Dendritic cell treated with granulocyte-macrophage colony-stimulating factor and Interleukin-4, amounts not matched to agents 40 ng/mL and 50 ng/mL, for 4 days (primary cell): Measurements from ENCODE around the gene LAMA5.

Experiments
- H3K27ac Mint-ChIP-seq: one replicate; pipeline ENCODE4 v1.8.0; 2022; ENCODE audit warnings: mild to moderate bottlenecking, mixed read lengths
- H3K27me3 Mint-ChIP-seq: one replicate; pipeline ENCODE4 v1.8.0; 2022; ENCODE audit warnings: mild to moderate bottlenecking, mixed read lengths
- H3K36me3 Mint-ChIP-seq: one replicate; pipeline ENCODE4 v1.8.0; 2022; ENCODE audit warnings: low read depth, mixed read lengths
- H3K4me1 Mint-ChIP-seq: one replicate; pipeline ENCODE4 v1.8.0; 2022; ENCODE audit warnings: low read depth, mixed read lengths
- H3K4me3 Mint-ChIP-seq: one replicate; pipeline ENCODE4 v1.8.0; 2022; ENCODE audit warnings: mild to moderate bottlenecking, moderate library complexity, mixed read lengths
- H3K9me3 Mint-ChIP-seq: one replicate; pipeline ENCODE4 v1.8.0; 2022; ENCODE audit warnings: mixed read lengths
- intact Hi-C: fragments of 100-400 bp; cut with micrococcal nuclease; formaldehyde crosslinking; loops from one replicate; pipeline ENCODE4 v1.15.0; 2022

LAMA5 gene

DNA sequence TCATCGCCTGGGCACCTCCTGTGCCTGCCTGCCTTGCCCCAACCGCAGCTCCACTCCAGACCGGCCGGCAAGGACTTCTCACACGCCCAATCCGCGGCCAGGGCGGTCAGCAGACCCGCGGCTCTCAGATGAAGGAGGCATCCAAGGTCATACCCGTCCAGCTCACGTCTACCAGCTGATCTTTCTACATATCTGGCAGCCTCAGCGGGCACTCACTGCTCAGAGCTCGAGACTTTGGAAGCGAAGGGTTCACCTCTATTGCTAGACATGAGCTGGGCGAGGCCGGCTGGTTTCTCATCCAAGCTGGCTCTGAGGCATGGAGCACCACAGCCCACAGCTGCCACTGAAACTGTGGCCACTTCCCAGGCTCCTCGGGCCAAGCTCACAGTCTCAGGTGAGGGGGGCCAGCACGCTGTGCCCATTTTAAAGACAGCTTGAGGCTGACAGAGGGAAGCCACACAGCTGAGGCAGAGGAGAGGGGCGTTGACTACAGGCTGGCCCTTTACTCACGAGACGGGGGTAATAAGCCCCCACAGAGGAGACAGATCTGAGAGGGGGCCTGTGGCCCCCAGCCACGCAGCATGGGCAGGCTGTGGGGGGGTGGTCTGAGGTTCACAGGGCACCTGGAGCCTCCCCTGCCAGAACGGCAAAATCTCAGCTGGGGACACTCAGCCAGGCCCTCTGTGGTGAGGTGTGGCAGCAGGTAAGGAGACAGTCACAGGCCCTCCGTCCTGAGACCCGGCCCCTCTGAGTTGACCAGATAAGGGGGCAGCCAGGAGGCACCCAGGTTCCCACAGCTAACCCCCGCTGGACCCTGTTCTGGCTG is 2.0 kb downstream of the LAMA5 start:
- intact Hi-C loops: no loop called here
- H3K27ac Mint-ChIP-seq: no peak overlapping the region
- H3K4me1 Mint-ChIP-seq: peaks cover 20% of the 10 kb centered on the region
- peaks cover 60% of the 10 kb centered on the region for H3K27me3 Mint-ChIP-seq
- H3K4me3 Mint-ChIP-seq: no peak overlapping the region
- no peaks in the 10 kb centered on the region for H3K36me3 Mint-ChIP-seq
- no peaks in the 10 kb centered on the region for H3K9me3 Mint-ChIP-seq

DNA sequence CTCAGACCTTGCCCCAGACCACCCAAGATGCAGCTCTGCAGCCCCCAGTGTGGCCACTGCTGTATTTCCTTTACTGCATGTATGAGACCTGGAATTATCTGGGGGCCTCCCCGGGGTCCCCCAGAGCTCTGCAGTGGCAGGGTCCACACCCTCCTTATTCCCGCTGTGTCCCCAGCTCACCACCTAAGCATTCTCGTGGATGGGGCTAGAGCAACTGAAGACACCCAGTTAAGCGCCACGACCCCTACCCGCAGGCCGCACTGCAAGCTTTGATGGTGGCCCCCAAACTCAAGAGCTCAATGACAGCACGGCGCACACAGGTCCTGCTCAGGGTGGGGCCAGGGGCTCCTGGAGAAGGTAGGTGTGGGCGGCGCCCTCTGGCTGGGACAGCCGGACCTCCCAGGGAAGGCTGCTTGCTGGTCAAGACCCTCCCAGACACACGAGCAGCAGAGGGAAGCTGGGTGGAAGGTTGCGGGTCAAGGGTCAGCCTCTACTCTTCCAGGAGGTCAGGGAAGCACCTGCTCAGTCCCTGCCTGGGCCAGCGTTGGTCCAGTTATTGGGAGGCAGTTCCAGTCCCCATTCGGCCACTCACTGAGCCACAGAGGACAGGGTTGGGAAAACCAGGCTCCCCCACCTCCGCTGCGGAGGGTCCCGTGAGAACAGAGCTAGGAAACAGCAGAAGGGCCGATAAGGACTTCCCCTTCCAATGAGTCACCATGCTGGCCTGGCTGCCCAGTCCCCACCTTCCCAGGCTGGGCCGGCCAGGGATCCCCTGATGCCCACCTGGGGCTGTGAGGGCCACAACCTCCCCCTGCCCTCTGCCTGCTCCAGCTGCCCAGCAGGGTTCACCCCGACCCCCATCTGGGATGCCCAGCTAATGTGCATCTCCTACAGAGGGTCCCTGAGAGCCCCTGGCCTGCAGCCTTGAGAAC is 2.9 kb downstream of the LAMA5 start:
- H3K9me3 Mint-ChIP-seq: no peaks in the 10 kb centered on the region
- H3K27me3 Mint-ChIP-seq: peaks cover 50% of the 10 kb centered on the region
- peaks cover 19% of the 10 kb centered on the region for H3K4me1 Mint-ChIP-seq
- no peak overlapping the region for H3K4me3 Mint-ChIP-seq
- H3K36me3 Mint-ChIP-seq: no peaks in the 10 kb centered on the region
- no peak overlapping the region for H3K27ac Mint-ChIP-seq
- intact Hi-C loops: no loop called here

DNA sequence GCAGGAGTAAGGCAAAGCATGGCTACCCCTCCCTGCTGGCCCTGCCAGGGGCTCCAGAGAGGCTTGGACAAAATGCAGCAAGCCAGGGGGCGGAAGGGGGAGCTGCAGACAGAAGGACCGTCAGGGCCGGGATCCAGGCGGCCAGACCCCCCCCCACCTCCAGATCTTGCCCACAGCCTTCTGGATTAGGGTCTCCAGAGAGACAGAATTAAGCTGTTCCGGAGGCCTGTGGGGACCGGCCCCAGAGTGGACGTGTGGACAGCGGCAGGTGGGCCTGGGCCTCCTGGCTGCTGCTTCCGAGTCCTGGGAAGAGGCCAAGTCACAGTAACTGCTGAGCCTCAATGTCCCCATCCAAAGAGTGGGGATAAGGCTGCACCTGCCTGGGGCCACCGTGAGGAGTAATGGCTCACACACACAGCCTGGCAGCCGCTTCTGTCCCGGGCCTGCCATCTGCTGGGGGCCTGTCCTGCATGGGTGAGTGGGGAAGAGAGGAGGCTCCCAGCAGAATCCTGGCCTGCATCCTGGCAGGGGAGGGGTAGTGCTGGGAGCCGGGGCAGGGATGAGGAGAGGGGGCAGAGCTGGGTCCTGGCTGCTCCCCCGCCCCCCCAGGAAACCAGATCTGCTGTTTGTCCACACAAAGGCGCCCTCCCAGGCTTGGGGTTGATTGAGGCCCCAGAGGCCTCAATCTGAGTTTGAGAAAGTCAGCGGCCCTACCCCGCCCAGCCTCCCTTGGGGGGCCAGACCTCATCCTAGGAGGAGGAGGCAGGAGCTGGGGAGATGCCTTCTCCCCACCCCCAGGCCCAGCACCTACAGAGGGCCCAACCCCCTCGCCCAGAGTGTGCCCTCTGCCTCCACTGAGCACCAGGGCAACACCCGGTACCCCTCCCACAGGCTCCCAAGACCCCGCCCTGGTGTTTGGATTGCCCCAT is 3.9 kb downstream of the LAMA5 start:
- Mint-ChIP-seq H3K27ac (no peak overlapping the region), H3K4me1 (peaks cover 9% of the 10 kb centered on the region), H3K27me3 (peaks cover 47% of the 10 kb centered on the region), H3K4me3 (no peak overlapping the region), H3K9me3 (no peaks in the 10 kb centered on the region), H3K36me3 (no peaks in the 10 kb centered on the region)
- intact Hi-C loops: no loop called here

DNA sequence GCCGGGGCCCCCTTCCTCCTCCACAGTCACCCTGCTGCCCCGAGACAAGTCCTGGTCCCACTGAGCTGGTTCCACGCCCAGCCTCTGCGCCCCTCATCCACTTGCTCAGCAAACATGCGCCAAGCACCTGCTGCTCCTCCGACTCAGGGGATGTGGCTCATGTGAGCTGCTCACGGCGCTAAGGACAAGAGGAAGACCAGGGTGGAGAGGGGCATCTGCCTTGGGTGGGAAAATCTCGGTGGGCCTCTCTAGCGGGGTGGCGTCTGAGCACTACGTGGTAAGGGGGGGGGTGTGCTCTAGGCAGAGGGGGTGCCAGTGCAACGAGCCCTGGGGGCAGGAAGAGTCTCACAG is 4.5 kb downstream of the LAMA5 start:
- no peaks in the 10 kb centered on the region for H3K36me3 Mint-ChIP-seq
- H3K27me3 Mint-ChIP-seq: peaks cover 43% of the 10 kb centered on the region
- intact Hi-C loops: no loop called here
- peaks cover 5% of the 10 kb centered on the region for H3K4me1 Mint-ChIP-seq
- no peaks in the 10 kb centered on the region for H3K9me3 Mint-ChIP-seq
- H3K27ac Mint-ChIP-seq: no peak overlapping the region
- no peak overlapping the region for H3K4me3 Mint-ChIP-seq

DNA sequence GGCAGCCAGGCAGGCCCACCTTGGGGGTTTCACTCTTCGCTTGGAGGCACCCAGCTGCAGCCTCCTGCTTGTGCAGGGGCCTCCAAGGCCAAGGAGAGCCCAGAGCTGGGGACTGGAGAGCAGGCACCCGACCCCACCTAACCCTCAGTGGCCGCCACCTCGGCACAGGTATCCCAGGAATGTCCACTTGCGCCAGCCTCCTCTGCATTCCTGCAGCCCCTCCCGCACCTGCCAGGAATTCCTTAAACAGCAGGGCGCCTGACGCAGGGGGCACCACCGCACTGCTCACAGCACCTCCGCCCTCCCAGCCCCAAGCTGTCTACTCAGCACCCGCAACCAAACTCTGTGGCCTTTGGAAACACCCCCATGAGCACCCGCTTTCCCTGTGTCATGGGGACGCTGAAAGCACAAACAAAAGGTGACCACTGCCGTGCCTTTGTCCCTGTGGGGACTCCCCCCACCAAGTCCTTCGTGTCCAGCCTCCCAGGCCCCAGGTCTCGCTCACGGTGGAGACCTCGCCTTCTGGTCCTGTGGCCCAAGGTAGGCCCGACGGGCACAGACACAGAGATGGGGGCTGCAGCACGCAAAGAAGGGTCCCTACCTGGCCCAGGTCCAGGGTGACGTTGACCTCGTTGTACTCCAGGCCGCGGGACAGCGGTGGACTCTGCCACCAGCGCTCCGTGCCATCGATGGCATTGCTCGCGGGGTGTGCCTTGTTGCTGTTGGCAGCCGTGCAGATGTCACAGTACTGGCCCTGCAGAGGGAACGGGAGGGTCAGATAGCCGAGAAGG is 5.1 kb downstream of the LAMA5 start:
- no peaks in the 10 kb centered on the region for H3K36me3 Mint-ChIP-seq
- no peak overlapping the region for H3K4me3 Mint-ChIP-seq
- intact Hi-C loops: no loop called here
- no peaks in the 10 kb centered on the region for H3K9me3 Mint-ChIP-seq
- H3K4me1 Mint-ChIP-seq: peaks cover 4% of the 10 kb centered on the region
- H3K27me3 Mint-ChIP-seq: peaks cover 48% of the 10 kb centered on the region
- no peak overlapping the region for H3K27ac Mint-ChIP-seq

DNA sequence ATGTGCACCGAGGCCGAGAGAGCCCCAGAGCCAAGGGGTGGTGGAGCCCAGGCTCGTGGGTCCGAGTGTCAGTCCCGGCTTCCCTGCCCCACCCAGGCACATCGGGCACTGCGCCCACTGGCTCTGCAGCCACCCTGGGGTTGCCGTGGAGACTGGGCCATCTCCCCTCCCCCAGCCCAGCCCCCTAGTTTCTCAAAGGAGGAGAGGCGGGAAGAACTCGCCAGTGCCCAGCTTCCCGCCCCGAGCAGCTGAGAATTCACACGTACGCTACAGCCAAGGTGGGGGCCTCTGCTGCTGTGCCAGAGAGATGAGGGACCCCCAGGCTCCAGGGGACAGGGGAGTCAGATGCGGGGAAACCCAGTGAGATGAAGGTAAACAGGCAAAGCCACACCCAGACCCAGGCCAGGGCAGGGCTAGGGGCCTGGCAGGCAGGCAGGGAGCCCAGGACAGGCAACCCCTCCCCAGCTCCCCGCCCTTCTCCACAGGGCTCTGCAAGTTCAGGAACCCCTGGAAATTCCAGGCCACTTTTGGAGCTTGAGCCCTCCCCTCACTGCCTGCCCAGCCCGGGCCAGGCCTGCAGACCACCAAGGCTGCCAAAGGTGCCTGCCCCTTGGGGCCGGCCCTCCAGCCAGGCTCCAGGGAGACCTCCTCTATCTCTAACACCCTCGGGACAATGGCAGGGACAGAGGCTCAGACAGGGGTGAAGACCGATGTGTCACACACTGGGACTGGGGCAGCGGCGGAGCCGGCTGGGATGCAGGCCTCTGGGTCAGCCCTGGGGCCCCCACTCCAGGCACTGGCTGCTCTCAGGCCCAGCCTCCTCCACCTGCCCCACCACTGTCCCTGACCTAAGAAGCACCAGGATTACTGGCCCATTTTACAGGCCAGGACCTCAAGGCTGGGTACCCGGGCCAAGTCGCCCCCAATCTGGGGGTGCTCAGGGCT is 6.0 kb downstream of the LAMA5 start:
- peaks cover 4% of the 10 kb centered on the region for H3K4me1 Mint-ChIP-seq
- intact Hi-C loops: no loop called here
- H3K36me3 Mint-ChIP-seq: no peaks in the 10 kb centered on the region
- H3K27ac Mint-ChIP-seq: no peak overlapping the region
- peaks cover 52% of the 10 kb centered on the region for H3K27me3 Mint-ChIP-seq
- H3K4me3 Mint-ChIP-seq: no peak overlapping the region
- H3K9me3 Mint-ChIP-seq: no peaks in the 10 kb centered on the region

DNA sequence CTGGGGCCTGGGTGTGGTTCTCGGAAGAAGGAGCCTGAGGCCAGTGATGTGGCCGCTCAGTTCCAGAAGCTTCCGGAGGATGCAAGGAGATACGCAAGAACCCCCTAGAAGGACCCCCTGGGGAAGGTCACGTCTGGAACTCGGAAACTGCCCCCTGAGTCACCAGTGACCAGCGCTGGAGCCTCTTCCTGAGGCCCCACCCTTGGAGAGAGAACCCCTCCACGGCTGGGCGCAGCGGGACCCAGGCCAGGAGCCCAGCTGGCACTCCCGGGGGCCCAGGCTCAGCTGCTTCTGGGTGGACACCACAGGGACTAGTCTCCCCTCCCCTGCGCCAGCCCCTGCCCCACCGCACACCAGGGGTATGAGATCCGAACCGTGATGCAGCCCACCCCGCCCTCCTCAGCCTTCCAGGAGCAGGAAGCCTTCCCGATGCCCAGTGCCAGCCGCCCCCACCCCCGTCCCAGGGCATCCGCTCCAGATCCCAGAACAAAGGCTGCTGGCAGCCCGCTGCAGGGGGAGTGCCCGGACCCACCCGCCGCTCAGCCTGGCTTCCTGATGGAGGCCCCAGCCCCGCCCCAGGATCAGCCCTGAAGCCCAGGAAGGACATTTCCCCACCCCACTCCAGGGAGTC is 7.5 kb downstream of the LAMA5 start:
- Mint-ChIP-seq H3K36me3 (no peaks in the 10 kb centered on the region), H3K4me1 (peaks cover 2% of the 10 kb centered on the region), H3K27me3 (peaks cover 40% of the 10 kb centered on the region), H3K9me3 (no peaks in the 10 kb centered on the region), H3K4me3 (no peak overlapping the region), H3K27ac (no peak overlapping the region)
- intact Hi-C loops: no loop called here

DNA sequence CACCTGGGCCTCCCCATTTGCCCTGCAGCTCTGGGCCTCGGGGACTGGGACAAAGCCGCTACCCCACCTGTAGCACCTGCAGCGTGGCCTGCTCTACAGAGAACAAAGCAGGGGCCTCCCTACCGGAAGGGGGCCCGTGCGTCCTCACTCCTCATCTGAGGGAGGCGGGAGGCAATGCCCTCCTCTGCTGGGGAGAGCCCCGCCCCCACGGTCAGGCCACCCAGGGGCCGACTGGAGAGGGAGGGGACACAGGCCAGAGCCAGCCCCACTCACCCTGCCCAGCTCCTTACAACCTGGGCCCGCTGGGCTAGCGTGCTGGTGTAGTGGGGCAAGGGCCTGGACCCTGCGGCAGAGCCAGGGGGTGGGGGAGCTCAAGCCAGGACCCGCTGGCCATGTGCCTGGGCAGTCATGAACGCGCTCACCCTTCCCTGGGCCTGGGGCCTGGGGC is 8.0 kb downstream of the LAMA5 start:
- H3K4me3 Mint-ChIP-seq: no peak overlapping the region
- intact Hi-C loops: no loop called here

DNA sequence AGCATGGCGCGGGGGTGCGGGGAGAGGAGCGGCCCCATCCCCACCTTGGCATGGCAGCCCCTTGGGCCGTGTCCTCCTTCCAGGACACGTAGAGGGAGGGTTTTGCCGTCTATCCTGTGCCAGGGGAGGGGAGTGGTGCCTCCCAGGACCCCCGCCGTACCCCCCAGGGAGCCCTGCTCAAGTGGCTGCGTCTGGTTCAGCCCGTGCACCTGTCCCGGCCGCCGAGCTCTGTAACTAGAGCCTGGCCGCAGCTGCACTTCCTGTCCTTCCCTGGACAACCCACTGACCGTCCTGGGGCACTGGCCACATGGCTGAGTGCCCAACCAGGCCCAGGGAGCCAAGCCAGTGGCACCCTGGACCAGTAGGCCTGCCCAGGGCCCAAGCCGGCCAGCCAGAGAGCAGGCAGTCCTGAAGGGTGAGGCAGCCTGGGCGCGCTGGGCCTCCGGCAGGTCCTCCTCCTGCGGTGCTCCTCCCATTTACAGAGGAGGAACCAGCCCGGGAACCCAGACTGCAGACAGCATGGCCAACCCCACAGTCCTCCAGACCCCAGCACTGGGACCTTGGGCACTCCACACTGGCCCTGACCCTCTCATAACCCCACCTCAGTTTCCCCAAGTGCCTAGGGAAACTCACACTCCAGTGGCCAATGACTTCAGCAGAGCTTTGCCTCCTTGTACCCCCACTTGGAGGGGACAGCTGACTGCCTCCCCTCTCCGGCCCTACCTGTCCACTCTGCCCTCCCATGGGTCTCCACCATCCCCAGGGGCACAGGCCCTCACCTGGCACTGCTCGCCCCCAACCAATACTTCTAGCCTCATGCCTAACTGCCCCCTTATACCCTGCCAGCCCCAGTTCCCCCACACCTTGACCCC is 8.7 kb downstream of the LAMA5 start:
- Mint-ChIP-seq H3K27ac (no peak overlapping the region), H3K27me3 (peaks cover 31% of the 10 kb centered on the region), H3K4me3 (no peak overlapping the region), H3K36me3 (no peaks in the 10 kb centered on the region), H3K4me1 (no peaks in the 10 kb centered on the region), H3K9me3 (no peaks in the 10 kb centered on the region)
- intact Hi-C loops: no loop called here

More for the DNA sequence above, 8.0 kb downstream of the LAMA5 start:
- Mint-ChIP-seq H3K27ac (no peak overlapping the region), H3K9me3 (no peaks in the 10 kb centered on the region), H3K4me1 (no peaks in the 10 kb centered on the region), H3K36me3 (no peaks in the 10 kb centered on the region), H3K27me3 (peaks cover 36% of the 10 kb centered on the region)

DNA sequence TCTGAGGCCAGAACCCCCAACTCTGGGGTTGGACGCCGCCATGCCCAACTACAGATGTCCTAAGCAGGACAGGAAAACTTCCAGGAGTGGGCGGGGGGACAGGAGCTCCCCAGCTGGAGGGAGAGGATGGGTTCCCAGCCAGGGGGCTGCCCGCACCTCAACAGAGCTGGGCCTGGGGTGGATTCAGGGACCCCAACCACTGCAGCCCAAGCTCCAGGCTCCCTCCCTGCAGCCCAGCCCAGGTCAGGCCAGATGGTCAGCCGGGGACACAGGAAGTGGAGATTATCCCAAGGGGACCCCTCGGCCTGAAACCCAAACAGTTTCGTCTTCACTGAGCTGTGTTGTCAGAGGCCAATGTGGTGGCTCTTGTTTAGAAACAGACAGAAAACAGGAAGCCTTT is 9.4 kb downstream of the LAMA5 start:
- Mint-ChIP-seq H3K27me3 (peaks cover 28% of the 10 kb centered on the region), H3K4me3 (no peak overlapping the region), H3K27ac (no peak overlapping the region), H3K9me3 (no peaks in the 10 kb centered on the region), H3K4me1 (no peaks in the 10 kb centered on the region), H3K36me3 (no peaks in the 10 kb centered on the region)
- intact Hi-C loops: no loop called here

DNA sequence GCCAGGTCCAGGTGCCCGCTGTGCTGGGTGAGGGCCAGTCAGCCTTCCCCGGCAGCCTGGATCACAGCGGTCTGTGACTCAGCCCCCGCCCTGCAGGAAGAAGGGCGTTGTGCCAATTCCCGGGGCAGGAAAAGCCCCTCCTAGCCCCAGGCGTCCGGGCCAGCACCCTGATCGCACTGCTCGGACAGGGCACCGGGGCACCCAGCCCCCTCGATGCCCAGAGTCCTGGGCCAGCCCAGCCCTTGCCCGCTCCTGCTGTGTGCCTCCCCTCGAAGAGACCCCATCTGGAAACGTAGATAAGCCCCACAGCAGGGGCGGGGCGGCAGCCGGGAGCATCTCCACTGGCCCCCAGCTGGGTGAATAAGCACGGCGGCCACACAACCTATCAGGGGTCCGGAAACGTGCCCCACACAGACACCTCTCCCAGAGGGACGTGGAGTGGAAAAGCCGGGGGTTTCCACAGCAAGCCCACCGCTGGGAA is 9.9 kb downstream of the LAMA5 start:
- H3K36me3 Mint-ChIP-seq: no peaks in the 10 kb centered on the region
- H3K4me3 Mint-ChIP-seq: no peak overlapping the region
- no peaks in the 10 kb centered on the region for H3K9me3 Mint-ChIP-seq
- intact Hi-C loops: no loop called here
- H3K4me1 Mint-ChIP-seq: no peaks in the 10 kb centered on the region
- peaks cover 28% of the 10 kb centered on the region for H3K27me3 Mint-ChIP-seq
- H3K27ac Mint-ChIP-seq: no peak overlapping the region
